HepG2 (cell line): ENCODE data around the gene PFAS. TPM values are rescaled to one million over a fixed set of nuclear protein-coding genes. Genes with fewer than 3 reads are reported as not detected.

ENCODE experiments used
- CBFB ChIP-seq: sonication (generic); formaldehyde crosslinking; IDR thresholded peaks from 2 replicates; pipeline ENCODE4 v1.4.0; 2020; ENCODE audit warnings: missing genetic modification reagents
- CBX1 ChIP-seq: IDR thresholded peaks from one replicate; pipeline ENCODE4 v1.6.1; 2016; ENCODE audit warnings: antibody characterized with exemption, low read depth
- GMEB1 ChIP-seq: sonication (generic); formaldehyde crosslinking; IDR thresholded peaks from 2 replicates; pipeline ENCODE4 v1.5.1; 2020; ENCODE audit warnings: missing genetic modification reagents, mild to moderate bottlenecking, borderline replicate concordance
- GZF1 ChIP-seq: sonication (generic); formaldehyde crosslinking; IDR thresholded peaks from 2 replicates; pipeline ENCODE4 v1.5.1; 2020; ENCODE audit warnings: mild to moderate bottlenecking, missing genetic modification reagents
- MBD4 ChIP-seq: IDR thresholded peaks from 2 replicates; pipeline ENCODE4 v1.6.1; 2012; ENCODE audit warnings: low read length, inconsistent platforms, borderline replicate concordance
- NFE2 ChIP-seq: sonication (generic); formaldehyde crosslinking; IDR thresholded peaks from 2 replicates; pipeline ENCODE4 v1.4.0; 2020; ENCODE audit warnings: missing genetic modification reagents
- SNAPC4 ChIP-seq: sonication (generic); formaldehyde crosslinking; IDR thresholded peaks from 2 replicates; pipeline ENCODE4 v1.4.0; 2020; ENCODE audit warnings: mild to moderate bottlenecking, missing genetic modification reagents
- ZNF180 ChIP-seq: sonication (generic); formaldehyde crosslinking; IDR thresholded peaks from 2 replicates; pipeline ENCODE4 v1.4.0; 2020; ENCODE audit warnings: low read depth, missing genetic modification reagents, borderline replicate concordance
- ZNF20 ChIP-seq: sonication (generic); formaldehyde crosslinking; IDR thresholded peaks from 2 replicates; pipeline ENCODE4 v1.4.0; 2020; ENCODE audit warnings: mild to moderate bottlenecking, moderate library complexity, missing genetic modification reagents
- ZNF24 ChIP-seq: fragments of 450-650 bp; IDR thresholded peaks from 2 replicates; pipeline ENCODE4 v1.6.1; 2017; ENCODE audit warnings: antibody characterized with exemption, mild to moderate bottlenecking
- ZNF256 ChIP-seq: sonication (generic); formaldehyde crosslinking; conservative IDR thresholded peaks from 2 replicates; pipeline ENCODE4 v1.4.0; 2020; ENCODE audit warnings: missing genetic modification reagents
- ZNF563 ChIP-seq: sonication (generic); formaldehyde crosslinking; IDR thresholded peaks from 2 replicates; pipeline ENCODE4 v1.8.0; 2022; ENCODE audit warnings: mild to moderate bottlenecking, moderate library complexity, missing genetic modification reagents
- ZNF570 ChIP-seq: sonication (generic); formaldehyde crosslinking; IDR thresholded peaks from 2 replicates; pipeline ENCODE4 v1.4.0; 2020; ENCODE audit warnings: mild to moderate bottlenecking, missing genetic modification reagents, borderline replicate concordance
- ZNF784 ChIP-seq: sonication (generic); formaldehyde crosslinking; IDR thresholded peaks from 2 replicates; pipeline ENCODE4 v1.5.1; 2020; ENCODE audit warnings: missing genetic modification reagents, mild to moderate bottlenecking, borderline replicate concordance
- ZNF790 ChIP-seq: sonication (generic); formaldehyde crosslinking; IDR thresholded peaks from 2 replicates; pipeline ENCODE4 v1.8.0; 2022; ENCODE audit warnings: missing genetic modification reagents, mild to moderate bottlenecking, borderline replicate concordance
- ZNF800 ChIP-seq: sonication (generic); formaldehyde crosslinking; IDR thresholded peaks from 2 replicates; pipeline ENCODE4 v1.4.0; 2020; ENCODE audit warnings: missing genetic modification reagents
- polyA plus RNA-seq, 8 experiments: library from polyadenylated mRNA; depleted of rRNA in 3 of 8; stranded (reverse) in 7 of 8; unstranded in 1 of 8; fragments of >200 nt; fragmentation: Illumina TruSeq in 4 of 8; extraction: Trizol in 4 of 8; gene quantifications; 2 replicates each; pipeline versions ENCODE4 v1.2.1 to v1.2.3, GENCODE V29; 2011 to 2016; ENCODE audit warnings: low read depth in 4 of 8, missing spikeins in 1 of 8, mixed read lengths in 1 of 8; ENCODE audit not compliant: insufficient read depth in 1 of 8
- total RNA-seq, 5 experiments: library from RNA; depleted of rRNA; stranded (reverse); fragments of >200 nt; fragmentation: Illumina TruSeq; extraction: Trizol; gene quantifications; 2 replicates each; pipeline ENCODE4 v1.2.3, GENCODE V29; 2016; ENCODE audit warnings: low read depth in 1 of 5

PFAS gene
- total and polyA plus RNA-seq, 2 of the 13 experiments (the other 11 are each of a cell fraction or from before 2014, with no cell fraction given), result 49.4 to 58.2 TPM

GRCh38 chr17:8222630-8223355, 26.3 kb upstream of the PFAS start (continued):
- TF ChIP-seq ZNF20 (CRISPR knock-in tag) (no peak), MBD4 (0 out of 2 replicates have a peak, but pooled peaks have one; percentile 3), ZNF24 (peak; percentile 97), ZNF570 (CRISPR knock-in tag) (no peak), ZNF256 (CRISPR knock-in tag) (peak; percentile 55; the same call in 1 of the 2 replicates), CBFB (peak; percentile 85; the same call in 1 of the 2 replicates), ZNF784 (CRISPR knock-in tag) (no peak), GZF1 (CRISPR knock-in tag) (no peak), CBX1 (no peak), ZNF563 (CRISPR knock-in tag) (0 out of 2 replicates have a peak, but pooled peaks have one; percentile 10), ZNF790 (CRISPR knock-in tag) (peak; percentile 73; the same call in 1 of the 2 replicates), GMEB1 (CRISPR knock-in tag) (peak; percentile 42; the same call in 1 of the 2 replicates), ZNF180 (CRISPR knock-in tag) (no peak; the same call in 1 of the 2 replicates), ZNF800 (CRISPR knock-in tag) (no peak), NFE2 (0 out of 2 replicates have a peak, but pooled peaks have one; percentile 14), SNAPC4 (no peak)
